ENCODE measurements around the gene PSAPL1.

Gene PSAPL1

GRCh38 chr4:7434766-7435150 is at the start of gene PSAPL1:
TSS of gene PSAPL1 (minus strand) at chr4:7434930. CDS start at chr4:7434879, 51 bp downstream.
- DNase-seq (ENCODE audit: low read depth in 2 of 2), result no peak

GRCh38 chr4:7481227-7481626 is 46.5 kb upstream of the PSAPL1 start:
- DNase-seq (ENCODE audit: low read depth in 2 of 2), result no peak

- no peak for DNase-seq (ENCODE audit: low read depth in 2 of 2)
Measured at GRCh38 chr4:7480423-7480822, 45.7 kb upstream of the PSAPL1 start.

GRCh38 chr4:7478665-7479064 is 43.9 kb upstream of the PSAPL1 start:
- DNase-seq (ENCODE audit: low read depth in 2 of 2), result no peak

- no peak for DNase-seq (ENCODE audit: low read depth in 2 of 2)
Measured at GRCh38 chr4:7477695-7478094, 43.0 kb upstream of the PSAPL1 start.

- DNase-seq (ENCODE audit: low read depth in 2 of 2), result no peak
Measured at GRCh38 chr4:7476820-7477219, 42.1 kb upstream of the PSAPL1 start.

- DNase-seq (ENCODE audit: low read depth in 2 of 2), result no peak
Measured at GRCh38 chr4:7475207-7475606, 40.5 kb upstream of the PSAPL1 start.

- no peak for DNase-seq (ENCODE audit: low read depth in 2 of 2)
Measured at GRCh38 chr4:7474320-7474719, 39.6 kb upstream of the PSAPL1 start.

- DNase-seq (ENCODE audit: low read depth in 2 of 2), result no peak
Measured at GRCh38 chr4:7473081-7473480, 38.4 kb upstream of the PSAPL1 start.

GRCh38 chr4:7472442-7473013 is 37.8 kb upstream of the PSAPL1 start:
- no peak for DNase-seq (ENCODE audit: low read depth in 2 of 2)

- no peak for DNase-seq (ENCODE audit: low read depth in 2 of 2)
Measured at GRCh38 chr4:7470522-7471128, 35.9 kb upstream of the PSAPL1 start.

- no peak for DNase-seq (ENCODE audit: low read depth in 2 of 2)
Measured at GRCh38 chr4:7470111-7470510, 35.4 kb upstream of the PSAPL1 start.

- no peak for DNase-seq (ENCODE audit: low read depth in 2 of 2)
Measured at GRCh38 chr4:7469023-7469422, 34.3 kb upstream of the PSAPL1 start.

- no peak for DNase-seq (ENCODE audit: low read depth in 2 of 2)
Measured at GRCh38 chr4:7467471-7467870, 32.7 kb upstream of the PSAPL1 start.

- no peak for DNase-seq (ENCODE audit: low read depth in 2 of 2)
Measured at GRCh38 chr4:7466904-7467303, 32.2 kb upstream of the PSAPL1 start.

- no peak for DNase-seq (ENCODE audit: low read depth in 2 of 2)
Measured at GRCh38 chr4:7466215-7466614, 31.5 kb upstream of the PSAPL1 start.

GRCh38 chr4:7465017-7465416 is 30.3 kb upstream of the PSAPL1 start:
- no peak for DNase-seq (ENCODE audit: low read depth in 2 of 2)

GRCh38 chr4:7464259-7464655 is 29.5 kb upstream of the PSAPL1 start:
- DNase-seq (ENCODE audit: low read depth in 2 of 2), result no peak

GRCh38 chr4:7463566-7464258 is 29.0 kb upstream of the PSAPL1 start:
- no peak for DNase-seq (ENCODE audit: low read depth in 2 of 2)

- no peak for DNase-seq (ENCODE audit: low read depth in 2 of 2)
Measured at GRCh38 chr4:7462509-7462971, 27.8 kb upstream of the PSAPL1 start.

- DNase-seq (ENCODE audit: low read depth in 2 of 2), result no peak
Measured at GRCh38 chr4:7461230-7461629, 26.5 kb upstream of the PSAPL1 start.

GRCh38 chr4:7460566-7460965 is 25.8 kb upstream of the PSAPL1 start:
- DNase-seq (ENCODE audit: low read depth in 2 of 2), result no peak

GRCh38 chr4:7459471-7459870 is 24.7 kb upstream of the PSAPL1 start:
- DNase-seq (ENCODE audit: low read depth in 2 of 2), result no peak

Data from fibroblast of skin of left biceps (primary cell).